HepG2 (cell line): ENCODE results near the gene AMPD2. TPM values are rescaled to one million over a fixed set of nuclear protein-coding genes. Genes with fewer than 3 reads are reported as not detected.

Experiments
- ATAC-seq: fragments of 200-7000 bp; cut with Tn5 transposase; 3 replicates; pipeline ENCODE4 v1.9.1; 2020; ENCODE audit warnings: mild to moderate bottlenecking, moderate library complexity
- BruUV-seq: library from RNA; stranded (reverse); fragments of 400-500 nt; replicated peaks from 2 replicates; lab custom pipeline; 2021; lab: Mats Ljungman, UMichigan
- CTCF ChIA-PET: fragments of 300-600 bp; formaldehyde crosslinking; extraction: SDS; loops from one replicate; lab custom pipeline; 2021; ENCODE audit warnings: low total read pairs, inconsistent platforms, low intra/inter-chr PET ratio; lab: Yijun Ruan, JAX
- POLR2A ChIA-PET: fragments of 350-600 bp; sonication (Branson Sonifier 250); formaldehyde crosslinking; loops from one replicate; lab custom pipeline; 2020; ENCODE audit warnings: antibody characterized with exemption, inconsistent platforms; lab: Yijun Ruan, JAX
- DNase-seq: peaks from one replicate; pipeline ENCODE4 v3.0.0-alpha.2; 2015; ENCODE audit warnings: low spot score
- FAIRE-seq: peaks from 3 replicates; lab custom pipeline; 2011; peaks lifted over from hg19 to GRCh38; lab: Jason Lieb, UNC
- H2AFZ ChIP-seq: one replicate; pipeline ENCODE4 v1.6.1; 2011; ENCODE audit warnings: low read length, inconsistent platforms
- H3K27ac ChIP-seq: fragments of 300-600 bp; 3 replicates; pipeline ENCODE4 v1.8.0; 2011; ENCODE audit warnings: mixed run types, mild to moderate bottlenecking, mixed read lengths, low read length, inconsistent platforms; ENCODE audit not compliant: insufficient read depth; ENCODE audit errors: extremely low read length
- H3K27me3 ChIP-seq, 2 experiments: fragments of 200-600 bp in 1 of 2; 2 replicates in 1 of 2; 3 replicates in 1 of 2; pipeline versions ENCODE4 v1.6.0 to v1.8.0; 2011; ENCODE audit warnings: low read length in 2 of 2, mild to moderate bottlenecking in 2 of 2, moderate library complexity in 2 of 2, inconsistent platforms in 1 of 2; ENCODE audit not compliant: insufficient read depth in 2 of 2, control insufficient read depth in 1 of 2
- H3K36me3 ChIP-seq, 2 experiments: fragments of 200-600 bp in 1 of 2; replicated peaks in 1 of 2; 2 replicates in 1 of 2; 3 replicates in 1 of 2; pipeline versions ENCODE4 v1.5.1 to v1.8.0; 2011; ENCODE audit warnings: low read length in 2 of 2, inconsistent platforms in 1 of 2; ENCODE audit not compliant: insufficient read depth in 2 of 2, control insufficient read depth in 1 of 2
- H3K4me1 ChIP-seq: 2 replicates; pipeline ENCODE4 v1.5.1; 2012; ENCODE audit warnings: low read length, inconsistent platforms; ENCODE audit not compliant: insufficient read depth
- H3K4me2 ChIP-seq: 2 replicates; pipeline ENCODE4 v1.6.0; 2011; ENCODE audit warnings: low read depth, low read length, inconsistent platforms
- H3K4me3 ChIP-seq, 3 experiments: fragments of 200-600 bp in 1 of 3; sonication (generic), shearing (Covaris generic) in 1 of 3; replicated peaks in 1 of 3; 2 replicates each; pipeline ENCODE4 v1.5.1; 2011 to 2016; ENCODE audit warnings: low read length in 3 of 3, inconsistent platforms in 2 of 3, low read depth in 2 of 3, mild to moderate bottlenecking in 2 of 3, control low read depth in 1 of 3, mixed read lengths in 1 of 3; ENCODE audit not compliant: insufficient read depth in 1 of 3
- H3K79me2 ChIP-seq: one replicate; pipeline ENCODE4 v1.6.1; 2011; ENCODE audit warnings: low read length, inconsistent platforms; ENCODE audit not compliant: insufficient read depth
- H3K9ac ChIP-seq: 2 replicates; pipeline ENCODE4 v1.6.0; 2011; ENCODE audit warnings: mild to moderate bottlenecking, low read depth, low read length, inconsistent platforms; ENCODE audit not compliant: insufficient read depth
- H3K9me3 ChIP-seq: 2 replicates; pipeline ENCODE4 v1.5.1; 2012; ENCODE audit warnings: mild to moderate bottlenecking, low read length
- H4K20me1 ChIP-seq: 2 replicates; pipeline ENCODE4 v1.6.0; 2011; ENCODE audit warnings: inconsistent platforms, mild to moderate bottlenecking, low read length, moderate library complexity; ENCODE audit not compliant: insufficient read depth
- ARID4A ChIP-seq: sonication (generic); formaldehyde crosslinking; IDR thresholded peaks from 2 replicates; pipeline ENCODE4 v1.5.0; 2020; ENCODE audit warnings: mild to moderate bottlenecking, missing genetic modification reagents, borderline replicate concordance
- ARNT2 ChIP-seq: sonication (generic); formaldehyde crosslinking; IDR thresholded peaks from 2 replicates; pipeline ENCODE4 v1.8.0; 2022; ENCODE audit warnings: mild to moderate bottlenecking, low read depth, missing genetic modification reagents, moderate library complexity
- BHLHE40 ChIP-seq: IDR thresholded peaks from 2 replicates; pipeline ENCODE4 v1.6.1; 2011; ENCODE audit warnings: low read length, improper control_type of control experiment
- BORCS8-MEF2B ChIP-seq: sonication (generic); formaldehyde crosslinking; IDR thresholded peaks from 2 replicates; pipeline ENCODE4 v1.8.0; 2022; ENCODE audit warnings: mild to moderate bottlenecking, missing genetic modification reagents
- CENPT ChIP-seq: sonication (generic); formaldehyde crosslinking; IDR thresholded peaks from 2 replicates; pipeline ENCODE4 v1.8.0; 2022; ENCODE audit warnings: low read depth, mild to moderate bottlenecking, moderate library complexity, missing genetic modification reagents
- GLI4 ChIP-seq: sonication (generic); formaldehyde crosslinking; IDR thresholded peaks from 2 replicates; pipeline ENCODE4 v1.5.1; 2020; ENCODE audit warnings: missing genetic modification reagents, mild to moderate bottlenecking, moderate library complexity, borderline replicate concordance
- SNRNP70 ChIP-seq: fragments of 200-400 bp; formaldehyde crosslinking; IDR thresholded peaks from 2 replicates; pipeline ENCODE4 v1.6.1; 2017; ENCODE audit warnings: mild to moderate bottlenecking, low read depth, low read length, moderate library complexity
- SOX6 ChIP-seq, 2 experiments: fragments of 450-650 bp in 1 of 2; sonication (generic) in 1 of 2; formaldehyde crosslinking in 1 of 2; IDR thresholded peaks; 2 replicates each; pipeline versions ENCODE4 v1.4.0 to v1.6.1; 2017 to 2020; ENCODE audit warnings: antibody characterized with exemption in 1 of 2, mild to moderate bottlenecking in 1 of 2, missing genetic modification reagents in 1 of 2
- SRF ChIP-seq: IDR thresholded peaks from 2 replicates; pipeline ENCODE4 v1.6.1; 2011; ENCODE audit warnings: mild to moderate bottlenecking, low read depth, low read length, moderate library complexity
- ZKSCAN8 ChIP-seq: IDR thresholded peaks from 2 replicates; pipeline ENCODE4 v1.6.1; 2016; ENCODE audit warnings: borderline replicate concordance, missing genetic modification reagents, missing compliant biosample characterization
- ZNF160 ChIP-seq: sonication (generic); formaldehyde crosslinking; IDR thresholded peaks from 2 replicates; pipeline ENCODE4 v1.8.0; 2022; ENCODE audit warnings: mild to moderate bottlenecking, inconsistent platforms, missing genetic modification reagents
- ZNF678 ChIP-seq: sonication (generic); formaldehyde crosslinking; IDR thresholded peaks from 2 replicates; pipeline ENCODE4 v1.4.0; 2020; ENCODE audit warnings: mild to moderate bottlenecking, missing genetic modification reagents
- WGBS: methylation state at CpG from one replicate; pipeline ENCODE4 v1.1.6; 2017; ENCODE audit warnings: low lambda C conversion rate; 5-methylcytosine and 5-hydroxymethylcytosine counted together
- in situ Hi-C: cut with HindIII; loops from 2 replicates; pipeline ENCODE4 v1.10.0; 2017; ENCODE audit warnings: low pct_unique_long_range_greater_than_20kb; ENCODE audit not compliant: extremely low pct_ligation_motif_present
- intact Hi-C: fragments of 100-400 bp; cut with micrococcal nuclease; formaldehyde crosslinking; loops from one replicate; pipeline ENCODE4 v1.10.0; 2022; ENCODE audit not compliant: unreplicated experiment
- polyA plus RNA-seq, 8 experiments: library from polyadenylated mRNA; depleted of rRNA in 3 of 8; stranded (reverse) in 7 of 8; unstranded in 1 of 8; fragments of >200 nt; fragmentation: Illumina TruSeq in 4 of 8; extraction: Trizol in 4 of 8; gene quantifications; 2 replicates each; pipeline versions ENCODE4 v1.2.1 to v1.2.3, GENCODE V29; 2011 to 2016; ENCODE audit warnings: low read depth in 4 of 8, missing spikeins in 1 of 8, mixed read lengths in 1 of 8; ENCODE audit not compliant: insufficient read depth in 1 of 8
- total RNA-seq, 5 experiments: library from RNA; depleted of rRNA; stranded (reverse); fragments of >200 nt; fragmentation: Illumina TruSeq; extraction: Trizol; gene quantifications; 2 replicates each; pipeline ENCODE4 v1.2.3, GENCODE V29; 2016; ENCODE audit warnings: low read depth in 1 of 5
- TF ChIP-seq, protein P1 (sequence below): IDR thresholded peaks from 2 replicates; pipeline ENCODE4 v1.6.1; 2016; ENCODE audit warnings: missing genetic modification reagents, missing compliant biosample characterization
- TF ChIP-seq, protein P2 (sequence below): sonication (generic); formaldehyde crosslinking; conservative IDR thresholded peaks from 2 replicates; pipeline ENCODE4 v1.8.0; 2022; ENCODE audit warnings: low read depth, missing genetic modification reagents

AMPD2 gene
- total and polyA plus RNA-seq, 2 of the 13 experiments (the other 11 are each of a cell fraction or from before 2014, with no cell fraction given): 62.3 to 82.0 TPM

- FAIRE-seq: no peak
- Histone ChIP-seq H3K27me3 (no peaks in the 10 kb centered on the region), H3K9me3 (no peaks in the 10 kb centered on the region), H3K4me2 (no peak overlapping the region), H3K79me2 (no peaks in the 10 kb centered on the region), H4K20me1 (no peaks in the 10 kb centered on the region), H3K4me3 (no peak overlapping the region), H3K27ac (no peak overlapping the region), H2AFZ (no peak overlapping the region), H3K36me3 (peaks cover 3 to 6% of the 10 kb centered on the region in 2 experiments; a peak in 2 of 5 replicates), H3K4me1 (0 out of 2 replicates have a peak, but pooled peaks cover 7% of the 10 kb centered on the region), H3K9ac (no peak overlapping the region)
- TF ChIP-seq CENPT (CRISPR knock-in tag) (no peak), ZKSCAN8 (CRISPR knock-in tag) (no peak), GLI4 (CRISPR knock-in tag) (no peak), BHLHE40 (no peak), BORCS8-MEF2B (CRISPR knock-in tag) (no peak), ZNF160 (CRISPR knock-in tag) (no peak), ZNF678 (CRISPR knock-in tag) (no peak), SOX6 (IDR thresholded peaks at IDR 0.05) (no peak), SOX6 (CRISPR knock-in tag; IDR thresholded peaks at IDR 0.05) (no peak), SRF (no peak), SNRNP70 (no peak), ARNT2 (CRISPR knock-in tag) (no peak), ARID4A (no peak)
- TF ChIP-seq, protein P1, sequence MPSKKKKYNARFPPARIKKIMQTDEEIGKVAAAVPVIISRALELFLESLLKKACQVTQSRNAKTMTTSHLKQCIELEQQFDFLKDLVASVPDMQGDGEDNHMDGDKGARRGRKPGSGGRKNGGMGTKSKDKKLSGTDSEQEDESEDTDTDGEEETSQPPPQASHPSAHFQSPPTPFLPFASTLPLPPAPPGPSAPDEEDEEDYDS (CRISPR knock-in tag): no peak
- TF ChIP-seq, protein P2, sequence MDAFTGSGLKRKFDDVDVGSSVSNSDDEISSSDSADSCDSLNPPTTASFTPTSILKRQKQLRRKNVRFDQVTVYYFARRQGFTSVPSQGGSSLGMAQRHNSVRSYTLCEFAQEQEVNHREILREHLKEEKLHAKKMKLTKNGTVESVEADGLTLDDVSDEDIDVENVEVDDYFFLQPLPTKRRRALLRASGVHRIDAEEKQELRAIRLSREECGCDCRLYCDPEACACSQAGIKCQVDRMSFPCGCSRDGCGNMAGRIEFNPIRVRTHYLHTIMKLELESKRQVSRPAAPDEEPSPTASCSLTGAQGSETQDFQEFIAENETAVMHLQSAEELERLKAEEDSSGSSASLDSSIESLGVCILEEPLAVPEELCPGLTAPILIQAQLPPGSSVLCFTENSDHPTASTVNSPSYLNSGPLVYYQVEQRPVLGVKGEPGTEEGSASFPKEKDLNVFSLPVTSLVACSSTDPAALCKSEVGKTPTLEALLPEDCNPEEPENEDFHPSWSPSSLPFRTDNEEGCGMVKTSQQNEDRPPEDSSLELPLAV (CRISPR knock-in tag): no peak
- in situ Hi-C loops: no loop called here
- BruUV-seq: no TSS peak
- POLR2A ChIA-PET: no interaction called here
- DNase-seq: no peak
- WGBS: 100% methylated on average over 1 of the region's 1 CpG
- no peak for ATAC-seq
- CTCF ChIA-PET: no interaction called here
- intact Hi-C loops: no loop called here
Observed at GRCh38 chr1:109598156-109598555, 21.5 kb upstream of the AMPD2 start.
